DND-41 (cell line): ENCODE data around the gene LAMTOR2.

ENCODE experiments used
- EZH2 ChIP-seq: IDR thresholded peaks from 3 replicates; pipeline ENCODE4 v1.6.1; 2012; ENCODE audit warnings: borderline replicate concordance, low read depth, mild to moderate bottlenecking, moderate library complexity, low read length, inconsistent platforms; ENCODE audit not compliant: severe bottlenecking
- TF ChIP-seq, protein P1 (sequence below): IDR thresholded peaks from 2 replicates; pipeline ENCODE4 v1.5.1; 2012; ENCODE audit warnings: borderline replicate concordance, low read length, moderate library complexity, mild to moderate bottlenecking; ENCODE audit not compliant: poor library complexity, severe bottlenecking; ENCODE audit errors: extremely low read depth

- no peak for TF ChIP-seq EZH2
- TF ChIP-seq, protein P1, sequence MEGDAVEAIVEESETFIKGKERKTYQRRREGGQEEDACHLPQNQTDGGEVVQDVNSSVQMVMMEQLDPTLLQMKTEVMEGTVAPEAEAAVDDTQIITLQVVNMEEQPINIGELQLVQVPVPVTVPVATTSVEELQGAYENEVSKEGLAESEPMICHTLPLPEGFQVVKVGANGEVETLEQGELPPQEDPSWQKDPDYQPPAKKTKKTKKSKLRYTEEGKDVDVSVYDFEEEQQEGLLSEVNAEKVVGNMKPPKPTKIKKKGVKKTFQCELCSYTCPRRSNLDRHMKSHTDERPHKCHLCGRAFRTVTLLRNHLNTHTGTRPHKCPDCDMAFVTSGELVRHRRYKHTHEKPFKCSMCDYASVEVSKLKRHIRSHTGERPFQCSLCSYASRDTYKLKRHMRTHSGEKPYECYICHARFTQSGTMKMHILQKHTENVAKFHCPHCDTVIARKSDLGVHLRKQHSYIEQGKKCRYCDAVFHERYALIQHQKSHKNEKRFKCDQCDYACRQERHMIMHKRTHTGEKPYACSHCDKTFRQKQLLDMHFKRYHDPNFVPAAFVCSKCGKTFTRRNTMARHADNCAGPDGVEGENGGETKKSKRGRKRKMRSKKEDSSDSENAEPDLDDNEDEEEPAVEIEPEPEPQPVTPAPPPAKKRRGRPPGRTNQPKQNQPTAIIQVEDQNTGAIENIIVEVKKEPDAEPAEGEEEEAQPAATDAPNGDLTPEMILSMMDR, result no peak
Observed at GRCh38 chr1:156106624-156107488, 52.3 kb downstream of the LAMTOR2 start.
